CD4-positive, alpha-beta T cell treated with Interferon gamma for 1 hour (primary cell): ENCODE measurements around the gene B4GALT3.
"Not testable (repeated sequence)": the region's sequence is repeated elsewhere in the genome, so short reads cannot be mapped to it uniquely, and the experiment has no call there.

ENCODE experiments used
- DNase-seq: peaks from one replicate; pipeline ENCODE4 v3.0.0-alpha.2; 2020

B4GALT3 gene

DNA sequence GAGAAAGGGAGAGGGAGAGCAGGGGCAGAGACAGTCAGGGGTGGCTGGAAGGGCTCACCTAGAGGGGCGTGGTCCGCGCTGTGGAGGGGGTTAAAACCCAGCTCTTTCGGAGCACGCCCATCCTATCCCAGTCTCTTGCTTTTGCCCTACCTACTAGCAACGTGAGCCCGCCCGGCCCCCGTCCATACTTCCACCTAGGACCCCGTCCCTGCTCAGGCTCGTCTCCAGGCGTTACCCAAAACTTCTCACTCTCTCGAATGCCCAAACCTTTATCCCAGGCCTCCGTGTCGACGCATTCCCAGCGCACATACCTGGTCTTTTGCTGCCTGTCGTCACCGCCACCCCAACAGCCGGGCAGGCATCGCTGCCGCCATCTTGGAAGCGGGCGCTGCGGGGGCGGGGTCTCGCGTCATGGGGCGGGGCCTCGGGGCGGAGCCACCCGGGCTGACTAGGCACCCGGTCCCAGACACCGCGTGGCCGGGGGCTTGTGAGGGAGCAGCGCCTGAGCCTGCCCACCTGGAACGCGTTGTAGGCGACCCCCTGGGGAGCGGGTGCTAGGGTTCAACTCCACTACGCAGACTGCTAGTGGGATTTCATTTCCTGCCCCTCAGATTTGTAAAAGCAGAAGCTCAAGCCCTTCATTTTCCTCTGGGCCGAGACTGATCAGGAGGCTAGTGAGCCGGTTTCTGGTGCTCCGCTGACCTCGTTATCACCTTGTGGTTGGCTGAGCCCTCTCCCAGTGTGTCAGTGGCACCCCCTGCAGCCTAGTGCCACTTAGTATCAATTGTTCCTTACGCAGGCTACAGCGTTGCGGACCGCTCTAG, at the start of gene B4GALT3:
Gene B4GALT3, minus strand, starts transcription at position 396 of the 824 bp plus-strand sequence. CDS start 1,447 bp downstream, outside the sequence.
- DNase-seq, result peak; percentile 88

DNA sequence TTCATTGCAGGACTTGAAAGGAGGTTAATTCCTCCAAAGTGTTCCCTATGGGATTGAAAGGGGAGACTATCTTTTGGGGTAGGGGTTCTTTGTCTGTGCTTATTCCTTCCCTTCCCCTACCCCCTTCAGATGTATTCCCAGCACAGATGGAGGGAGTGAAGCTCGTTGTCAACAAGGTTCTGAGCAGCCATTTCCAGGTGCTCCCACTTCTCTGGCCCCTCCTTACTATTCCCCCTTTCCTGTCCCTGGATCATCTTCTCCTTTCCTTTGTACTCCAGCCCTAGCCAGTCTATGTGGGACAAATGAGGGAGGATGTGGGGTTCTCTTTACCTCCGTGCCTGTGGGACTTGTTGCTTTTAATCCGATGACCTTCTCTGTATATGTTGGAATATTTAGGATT, 49.5 kb upstream of the B4GALT3 start:
- DNase-seq, result no peak

DNA sequence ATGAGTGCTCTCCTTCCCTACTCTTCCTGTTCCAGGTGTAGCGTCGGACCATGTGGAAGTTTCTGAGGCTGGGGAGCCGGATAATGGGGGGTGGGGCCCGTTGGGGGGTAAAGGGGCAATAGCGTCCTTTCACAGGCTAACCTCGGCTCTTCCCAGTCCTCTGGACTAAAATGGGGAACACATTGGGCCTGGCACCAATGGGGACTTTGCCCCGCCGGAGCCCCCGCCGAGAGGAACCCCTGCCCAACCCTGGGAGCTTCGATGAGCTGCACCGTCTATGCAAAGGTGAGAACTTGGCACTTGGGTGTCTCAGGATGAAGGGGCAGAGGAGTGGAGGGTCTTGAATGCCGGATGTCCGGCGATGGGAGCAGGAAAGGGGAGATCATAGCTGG, 49.0 kb upstream of the B4GALT3 start:
- no peak for DNase-seq

DNA sequence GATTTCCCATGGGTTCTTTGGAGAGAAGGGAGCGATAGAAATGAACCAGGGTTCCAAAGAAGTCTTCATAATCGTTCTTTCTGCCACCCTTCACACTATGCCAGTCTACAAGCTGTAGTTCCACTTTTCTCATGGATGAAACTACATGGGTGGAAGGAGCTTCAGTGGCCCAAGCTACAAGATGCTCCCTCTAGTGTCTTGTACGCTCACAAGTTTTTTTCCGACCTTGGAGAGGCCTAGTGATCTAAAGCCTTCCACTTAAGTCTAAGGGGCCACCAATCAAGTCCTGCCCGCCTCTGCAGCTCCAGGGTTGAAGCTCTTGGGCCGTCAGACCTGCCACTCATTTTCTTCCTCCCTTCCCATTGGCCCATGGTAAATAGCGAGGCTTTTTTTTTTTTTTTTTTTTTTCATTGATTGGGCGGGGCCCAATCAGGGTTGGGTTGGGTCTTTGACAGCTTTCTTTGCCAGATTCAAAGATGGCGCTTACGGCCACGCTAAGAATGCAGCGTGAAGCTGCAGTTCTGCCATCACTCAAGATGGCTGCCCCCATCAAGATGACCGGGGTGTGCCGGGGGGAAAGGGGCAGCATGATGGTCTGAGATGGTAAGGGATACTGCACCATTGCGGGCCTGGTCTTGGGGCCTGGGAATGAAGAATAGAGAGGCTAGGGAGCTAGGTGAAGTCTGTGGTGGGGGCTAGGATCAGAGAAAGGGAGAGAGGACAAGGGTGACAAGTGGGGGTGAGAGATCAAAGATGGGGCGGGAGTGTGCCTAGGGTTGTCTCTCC, 48.4 kb upstream of the B4GALT3 start, which contains the start of gene TOMM40L:
Gene TOMM40L, plus strand, starts transcription at position 527 of the 786 bp plus-strand sequence. CDS start 430 bp downstream, outside the sequence.
- DNase-seq, result peak; percentile 97

DNA sequence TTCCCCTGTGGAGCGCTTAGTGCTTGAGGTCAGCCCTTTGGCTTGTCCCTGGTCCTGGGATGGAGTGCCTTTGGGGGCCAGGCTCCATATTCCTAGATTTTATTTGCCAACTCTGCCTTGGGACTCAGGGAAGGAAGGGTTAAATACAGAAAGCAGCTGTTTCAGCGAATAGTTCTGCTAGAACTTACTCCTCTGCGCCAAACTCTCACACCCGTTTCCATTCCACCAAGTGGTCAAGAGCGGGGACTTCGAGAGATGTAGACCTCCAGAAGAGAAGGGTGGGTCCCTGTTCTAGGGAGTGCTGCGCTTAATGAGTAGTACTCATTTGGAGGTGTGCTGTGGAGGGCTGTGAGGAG, 47.8 kb upstream of the B4GALT3 start:
- DNase-seq, result no peak

DNA sequence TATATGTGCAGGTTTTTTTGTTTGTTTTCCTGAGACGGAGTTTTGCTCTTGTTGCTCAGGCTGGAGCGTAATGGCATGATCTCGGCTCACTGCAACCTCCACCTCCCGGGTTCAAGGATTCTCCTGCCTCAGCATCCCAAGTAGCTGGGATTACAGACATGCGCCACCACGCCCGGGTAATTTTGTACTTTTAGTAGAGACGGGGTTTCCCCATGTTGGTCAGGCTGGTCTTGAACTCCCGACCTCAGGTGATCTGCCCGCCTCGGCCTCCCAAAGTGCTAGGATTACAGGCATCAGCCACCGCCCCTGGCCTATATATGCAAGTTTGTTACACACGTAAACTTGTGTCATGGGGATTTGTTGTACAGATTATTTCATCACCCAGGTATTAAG, 47.4 kb upstream of the B4GALT3 start:
- not testable (repeated sequence) for DNase-seq

DNA sequence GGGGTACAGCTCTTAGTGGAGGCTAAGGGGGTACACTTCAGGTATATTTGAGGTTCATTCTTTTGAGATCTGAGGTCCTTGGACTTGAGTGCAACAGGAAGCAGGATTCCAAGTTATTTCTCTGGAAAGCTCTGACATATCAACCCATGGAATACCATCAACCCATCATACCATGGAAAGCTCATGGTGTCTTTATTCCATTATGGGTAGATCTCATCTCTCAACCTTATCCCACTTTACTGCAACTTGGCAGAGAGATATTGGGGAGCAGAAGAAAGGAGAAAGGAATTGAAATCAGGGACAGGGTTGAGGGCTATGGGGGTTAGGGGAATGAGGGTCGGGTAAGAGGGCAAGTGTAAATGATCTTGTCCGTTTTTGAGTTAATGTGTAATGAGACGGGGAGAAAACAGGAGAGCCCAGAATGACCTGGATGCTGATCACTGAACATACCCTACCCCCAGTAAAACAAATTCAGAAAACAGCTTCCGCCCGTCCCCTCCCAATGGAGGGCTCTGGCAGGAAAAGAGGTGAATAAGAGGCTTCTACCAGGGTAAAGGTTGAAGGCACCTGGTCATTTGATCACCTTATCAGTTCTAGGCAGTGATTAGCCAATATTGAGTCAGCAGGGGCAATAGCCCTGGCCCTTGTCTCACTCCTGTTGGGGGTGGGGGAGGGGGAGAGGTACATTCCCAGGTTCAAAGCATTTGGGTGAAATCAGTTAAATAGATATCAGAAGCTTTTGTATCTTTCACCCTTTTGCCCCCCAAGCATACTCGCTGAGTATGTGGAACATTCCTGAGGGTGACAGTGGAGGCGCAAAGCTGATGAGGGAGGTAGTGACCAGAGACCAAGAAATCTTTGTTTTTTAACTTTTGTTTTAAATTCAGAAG, 46.7 kb upstream of the B4GALT3 start:
- no peak for DNase-seq

DNA sequence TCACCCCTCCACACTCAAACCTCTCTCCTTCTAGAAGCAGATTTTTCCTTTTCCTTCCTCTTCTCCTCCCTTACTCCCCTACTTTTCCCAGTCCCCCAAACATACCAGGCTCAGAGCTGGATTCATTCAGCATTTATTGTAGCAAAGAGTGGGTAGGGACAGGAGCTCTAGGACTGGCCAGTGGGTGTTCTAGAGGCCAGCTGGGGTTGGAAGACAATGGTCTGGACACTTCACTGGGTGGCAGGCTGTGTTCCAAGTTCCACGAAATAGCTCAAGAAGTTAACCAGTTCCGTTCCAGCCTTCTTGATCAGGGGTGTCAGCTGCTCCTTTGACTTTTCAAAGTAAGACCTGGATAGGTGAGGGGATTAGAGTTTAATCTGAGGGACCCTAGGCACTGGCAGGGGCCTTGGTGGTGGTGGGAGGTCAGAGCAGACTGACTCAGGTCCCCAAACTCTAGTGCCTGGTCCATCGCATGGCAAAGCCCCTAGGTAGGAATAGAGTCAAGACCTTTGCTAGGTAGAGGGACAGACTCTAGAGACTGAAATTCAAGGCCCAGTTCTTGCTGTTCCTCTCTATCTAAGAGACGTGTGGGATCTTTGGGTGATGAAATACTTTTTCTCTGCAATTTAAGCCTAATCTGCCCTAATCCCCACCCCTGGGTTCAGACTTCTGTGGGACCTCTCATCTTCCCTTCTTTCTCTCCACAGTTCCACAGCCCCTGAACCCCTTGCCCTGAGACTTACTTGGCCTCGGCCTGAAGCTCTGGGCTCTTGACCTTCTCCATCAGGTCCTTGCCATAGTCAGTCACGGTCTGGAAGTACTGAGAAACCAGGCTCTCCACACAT, 45.1 kb upstream of the B4GALT3 start:
- DNase-seq, result no peak

DNA sequence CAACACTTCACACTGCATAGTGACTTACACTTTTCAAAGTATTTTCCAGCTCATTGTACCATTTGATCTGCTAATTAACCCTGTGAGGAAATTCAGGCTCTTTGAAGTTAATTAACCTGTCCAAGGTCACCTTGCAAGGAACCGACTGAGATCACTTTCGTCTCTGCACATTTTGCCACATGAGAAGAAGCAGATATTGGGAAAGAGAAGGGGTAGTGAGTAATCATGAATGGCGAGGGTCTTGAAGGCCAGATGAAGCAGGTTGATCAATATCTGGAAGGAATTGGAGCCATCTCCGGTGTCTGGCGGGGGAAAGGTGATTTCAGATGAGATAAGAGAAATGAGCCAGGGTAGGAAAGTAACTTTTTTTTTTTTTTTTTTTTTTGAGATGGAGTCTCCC, 42.7 kb upstream of the B4GALT3 start:
- no peak for DNase-seq

DNA sequence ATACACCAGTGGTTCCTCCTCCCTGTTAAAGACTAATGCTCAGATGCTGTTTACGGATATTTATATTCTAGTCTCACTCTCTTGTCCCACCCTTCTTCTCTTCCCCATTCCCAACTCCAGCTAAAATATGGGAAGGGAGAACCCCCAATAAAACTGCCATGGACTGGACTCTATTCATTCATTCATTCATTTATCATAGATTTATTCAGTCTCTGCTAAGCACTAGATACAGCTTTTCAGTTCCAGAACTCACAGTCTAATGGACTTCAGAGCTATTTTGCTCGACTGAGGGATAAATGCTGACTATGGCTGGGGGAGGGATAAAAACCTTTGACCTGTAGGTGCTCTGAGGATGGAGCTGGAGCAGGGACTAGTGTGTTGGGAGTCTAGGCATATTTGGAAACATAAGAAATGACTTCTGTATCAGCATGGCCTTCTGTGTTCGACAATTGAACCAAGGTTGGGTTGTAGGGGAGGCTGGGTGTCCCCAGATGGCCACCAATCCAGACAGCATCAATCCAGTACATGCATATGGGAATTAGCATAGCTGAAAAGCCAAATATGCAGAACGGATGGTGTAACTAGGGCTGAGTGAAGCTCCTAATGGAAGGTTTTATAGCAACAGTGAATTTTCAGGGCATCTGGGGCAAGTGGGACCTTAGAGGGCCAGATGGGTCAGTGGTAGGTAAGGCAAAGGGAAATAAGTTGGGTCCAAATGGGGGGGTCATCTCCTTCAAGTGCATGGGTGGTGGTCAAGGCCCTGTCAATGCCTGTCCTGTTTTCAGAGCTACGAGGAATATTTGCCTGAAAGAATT, 42.0 kb upstream of the B4GALT3 start:
- DNase-seq, result no peak

DNA sequence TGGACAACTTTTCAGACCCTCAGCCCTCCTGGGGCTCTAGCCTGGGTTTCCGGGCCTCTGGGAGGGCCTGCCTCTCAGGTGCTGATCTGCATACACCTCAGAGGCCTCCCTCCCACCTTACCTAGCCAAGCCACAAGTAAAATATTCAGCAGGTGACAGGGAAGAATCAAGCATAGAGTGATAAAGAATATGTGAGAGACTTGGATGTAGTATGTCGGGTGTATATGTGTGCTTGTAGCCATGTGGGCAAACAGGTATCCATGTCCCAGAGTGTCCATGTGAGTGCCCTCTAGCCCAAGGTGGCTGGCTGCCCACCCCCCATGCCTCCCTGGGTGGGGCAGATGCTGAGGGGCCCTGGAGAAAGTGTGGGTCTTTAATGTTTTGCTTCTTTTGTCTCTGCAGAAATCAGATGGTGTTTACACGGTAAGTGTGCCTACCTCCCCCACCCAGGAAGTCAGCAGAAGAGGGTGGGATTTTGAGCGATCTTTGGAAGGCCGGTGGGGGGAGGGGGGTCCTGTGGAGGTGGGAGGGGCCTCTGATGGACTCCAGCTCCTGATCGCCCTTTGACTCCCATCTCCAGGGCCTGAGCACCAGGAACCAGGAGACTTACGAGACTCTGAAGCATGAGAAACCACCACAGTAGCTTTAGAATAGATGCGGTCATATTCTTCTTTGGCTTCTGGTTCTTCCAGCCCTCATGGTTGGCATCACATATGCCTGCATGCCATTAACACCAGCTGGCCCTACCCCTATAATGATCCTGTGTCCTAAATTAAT, 41.2 kb upstream of the B4GALT3 start:
- no peak for DNase-seq

DNA sequence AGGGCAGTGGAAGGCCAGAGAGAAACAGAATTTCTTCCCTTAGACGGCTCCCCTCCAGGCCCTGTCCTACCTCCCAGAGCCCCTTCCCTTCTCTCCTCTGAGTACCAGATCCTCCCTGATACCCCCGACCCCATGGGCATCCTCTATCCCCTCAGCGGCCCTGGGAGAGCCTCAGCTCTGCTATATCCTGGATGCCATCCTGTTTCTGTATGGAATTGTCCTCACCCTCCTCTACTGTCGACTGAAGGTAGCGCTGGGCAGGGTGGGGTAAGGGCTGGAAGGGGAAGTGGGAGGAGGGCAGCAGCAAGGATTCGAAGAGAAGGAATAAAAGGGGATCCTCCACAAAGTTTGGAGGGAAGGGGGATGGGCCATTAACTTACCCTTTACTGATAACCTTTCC, 40.5 kb upstream of the B4GALT3 start:
- DNase-seq, result no peak

DNA sequence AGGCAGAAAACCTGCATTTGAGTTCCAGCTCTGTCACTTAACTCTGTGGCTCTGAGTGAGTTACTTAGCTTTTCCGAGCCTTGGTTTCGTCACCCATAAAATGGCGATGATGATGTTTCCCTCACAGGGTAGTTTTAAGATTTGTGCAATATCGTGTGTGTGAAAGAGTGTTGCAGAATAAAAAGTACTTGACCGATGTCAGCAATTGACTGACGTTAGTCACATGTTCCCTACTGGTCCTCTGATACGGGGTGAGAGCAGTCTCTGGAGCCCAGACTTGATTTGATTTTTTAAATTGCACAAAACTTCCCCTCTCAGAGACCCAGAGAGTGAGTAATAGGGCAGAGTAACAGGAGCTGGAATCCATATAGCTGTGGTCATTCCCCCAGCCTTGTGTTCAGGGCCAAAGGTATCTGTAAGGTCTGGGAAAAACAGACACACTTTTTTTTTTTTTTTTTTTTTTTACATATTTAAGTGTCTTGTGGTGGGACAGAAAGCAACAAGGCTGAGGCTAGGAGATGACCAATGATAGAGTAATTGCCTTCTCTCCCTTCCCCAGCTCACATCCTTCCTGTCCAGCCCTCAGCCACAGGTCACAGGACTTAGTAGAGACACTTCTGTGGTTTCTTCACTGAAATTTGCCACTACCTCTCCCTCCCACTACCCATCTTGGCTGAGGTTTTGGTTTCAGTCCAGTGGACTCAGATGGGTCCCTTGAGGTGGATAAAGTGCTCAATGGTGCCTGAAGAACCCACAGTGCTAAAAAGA, 39.8 kb upstream of the B4GALT3 start:
- peak; percentile 57 for DNase-seq

DNA sequence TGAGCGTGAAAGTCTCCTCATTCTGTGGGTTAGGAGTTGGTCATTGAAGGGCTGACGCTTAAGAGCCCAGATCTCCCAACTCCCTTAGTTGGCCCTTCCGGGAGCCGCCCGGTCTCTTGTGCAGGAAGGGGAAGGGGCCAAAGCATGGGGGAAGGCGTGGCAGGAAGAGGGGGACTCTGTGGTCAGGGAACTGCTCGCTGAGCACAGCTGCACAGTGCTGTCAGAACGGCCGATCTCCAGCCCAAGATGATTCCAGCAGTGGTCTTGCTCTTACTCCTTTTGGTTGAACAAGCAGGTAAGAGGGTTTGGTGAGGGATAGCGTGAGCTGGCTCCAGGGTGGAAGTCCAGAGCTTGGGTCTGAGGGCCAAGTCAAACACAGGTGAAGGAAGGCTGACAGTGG, 37.8 kb upstream of the B4GALT3 start, which contains the start of gene FCER1G:
Gene FCER1G, plus strand, starts transcription at position 220 of the 400 bp plus-strand sequence. Its CDS starts 27 bp downstream, at position 247.
- peak; percentile 68 for DNase-seq

DNA sequence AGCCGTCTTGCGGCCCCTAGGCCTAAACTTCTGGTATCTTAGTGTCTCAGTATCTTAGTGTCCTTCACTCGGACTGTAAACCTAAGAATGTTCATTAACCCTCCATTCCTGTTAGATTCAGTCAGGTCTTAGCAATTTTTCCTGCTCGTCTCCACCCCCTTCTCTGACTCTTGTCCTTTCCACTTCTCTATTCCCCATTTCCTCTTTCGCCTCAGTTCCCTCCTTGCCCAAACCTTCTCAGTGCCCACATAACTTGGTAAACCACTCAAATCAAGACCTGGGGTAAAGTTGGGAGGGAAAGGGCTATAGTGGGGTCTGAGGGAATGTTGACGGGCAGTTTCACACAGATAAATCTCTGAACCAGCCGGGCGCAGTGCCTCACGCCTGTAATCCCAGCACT, 37.1 kb upstream of the B4GALT3 start:
- no peak for DNase-seq

DNA sequence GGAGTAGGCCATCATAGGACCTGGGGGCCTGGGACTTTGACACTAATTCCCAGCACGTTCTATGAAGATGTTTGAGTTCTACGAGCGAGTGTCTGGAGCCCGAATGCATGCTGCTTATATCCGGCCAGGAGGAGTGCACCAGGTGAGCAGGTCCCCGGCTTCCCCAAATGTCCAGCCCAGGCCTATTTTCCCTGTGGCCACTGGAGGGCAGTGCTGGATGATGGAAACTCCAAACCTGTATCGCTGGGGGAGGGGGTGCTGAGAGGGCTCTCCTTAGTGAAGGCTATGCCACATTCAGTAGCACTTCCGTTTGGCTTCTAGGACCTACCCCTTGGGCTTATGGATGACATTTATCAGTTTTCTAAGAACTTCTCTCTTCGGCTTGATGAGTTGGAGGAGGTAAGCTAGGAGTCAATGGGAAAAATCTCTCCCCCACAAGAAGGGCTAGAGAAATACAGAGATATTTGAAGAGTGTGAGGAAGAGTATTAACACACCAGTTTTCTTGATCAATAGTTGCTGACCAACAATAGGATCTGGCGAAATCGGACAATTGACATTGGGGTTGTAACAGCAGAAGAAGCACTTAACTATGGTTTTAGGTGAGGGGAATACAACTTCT, 32.6 kb upstream of the B4GALT3 start:
- peak; percentile 76 for DNase-seq

DNA sequence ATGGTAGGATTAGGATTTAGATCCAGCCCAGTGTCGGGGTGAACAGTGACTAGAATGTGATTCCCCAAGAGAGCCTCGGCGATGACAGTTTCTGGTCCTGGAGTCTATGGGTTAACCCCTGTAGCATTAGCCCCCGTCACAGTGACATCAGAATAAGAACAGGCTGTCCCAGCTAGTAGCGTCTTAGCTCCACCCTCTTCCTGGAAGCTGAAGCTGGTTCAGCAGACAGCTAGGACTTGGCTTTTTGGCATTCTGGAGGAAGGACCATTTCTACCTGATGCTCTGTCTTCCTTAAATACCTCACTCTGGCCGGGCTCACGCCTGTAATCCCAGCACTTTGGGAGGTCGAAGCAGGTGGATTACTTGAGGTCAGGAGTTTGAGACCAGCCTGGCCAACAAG, 29.9 kb upstream of the B4GALT3 start:
- no peak for DNase-seq

DNA sequence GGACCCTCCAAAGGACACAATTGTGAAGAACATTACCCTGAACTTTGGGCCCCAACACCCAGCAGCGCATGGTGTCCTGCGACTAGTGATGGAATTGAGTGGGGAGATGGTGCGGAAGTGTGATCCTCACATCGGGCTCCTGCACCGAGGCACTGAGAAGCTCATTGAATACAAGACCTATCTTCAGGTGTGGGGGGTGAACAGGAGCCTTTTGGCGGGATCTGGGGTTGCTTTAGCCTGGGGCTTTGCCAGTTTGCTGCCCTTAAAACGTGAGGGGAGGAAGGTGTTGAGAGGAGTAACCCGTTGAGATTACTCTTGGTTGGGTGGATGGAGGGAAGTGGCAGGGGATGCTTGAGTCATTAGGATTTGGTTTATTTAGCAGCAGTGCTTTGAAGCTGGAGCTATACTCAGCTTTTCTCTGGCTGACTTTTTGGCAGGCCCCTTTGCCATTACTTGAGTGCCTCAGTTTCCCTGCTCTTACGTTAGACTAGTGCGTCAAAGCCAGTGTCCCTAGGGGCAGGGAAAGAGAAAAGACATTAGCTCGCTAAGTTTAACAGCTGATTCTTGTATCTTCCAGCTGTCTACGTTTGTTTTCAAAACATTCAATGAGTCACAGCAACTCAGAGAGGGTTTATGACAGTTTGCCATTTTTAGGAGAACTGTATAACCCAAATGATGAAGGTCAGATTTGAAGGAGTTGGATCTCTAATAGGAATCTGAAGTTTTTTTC, 29.3 kb upstream of the B4GALT3 start:
- DNase-seq, result no peak
